ENCODE results near the gene DNAH14.

DNA sequence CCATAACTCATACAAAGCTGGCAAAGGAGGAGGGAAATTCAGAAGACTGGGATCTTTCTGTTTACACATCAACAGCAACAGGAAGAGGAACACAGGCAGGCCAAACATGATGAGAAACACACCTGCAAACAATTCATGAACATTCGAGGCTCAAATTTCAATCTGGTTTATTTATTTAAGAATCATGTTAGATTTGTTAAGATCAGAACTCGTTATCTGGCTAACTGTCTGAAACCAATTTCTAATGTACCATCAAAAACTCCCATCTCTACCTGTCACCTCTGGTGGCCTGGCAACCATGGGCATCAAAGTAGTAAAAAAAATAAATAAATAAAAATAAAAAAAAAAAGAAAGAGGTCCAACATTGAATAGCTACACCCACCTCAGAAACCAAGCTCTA, 488.6 kb downstream of the DNAH14 start:
- TF ChIP-seq POLR2A (IDR thresholded peaks at IDR 0.05) (no peak), EP300 (IDR thresholded peaks at IDR 0.05) (no peak)
